Measurements from ENCODE around the gene GOT2. TPM values are rescaled to one million over a fixed set of nuclear protein-coding genes. Genes with fewer than 3 reads are reported as not detected.
"Not testable (repeated sequence)": the region's sequence is repeated elsewhere in the genome, so short reads cannot be mapped to it uniquely, and the experiment has no call there.

GOT2 gene
- total RNA-seq, 8 experiments from 2014 or later, result 63.0 to 116 (median 76.8) TPM

DNA sequence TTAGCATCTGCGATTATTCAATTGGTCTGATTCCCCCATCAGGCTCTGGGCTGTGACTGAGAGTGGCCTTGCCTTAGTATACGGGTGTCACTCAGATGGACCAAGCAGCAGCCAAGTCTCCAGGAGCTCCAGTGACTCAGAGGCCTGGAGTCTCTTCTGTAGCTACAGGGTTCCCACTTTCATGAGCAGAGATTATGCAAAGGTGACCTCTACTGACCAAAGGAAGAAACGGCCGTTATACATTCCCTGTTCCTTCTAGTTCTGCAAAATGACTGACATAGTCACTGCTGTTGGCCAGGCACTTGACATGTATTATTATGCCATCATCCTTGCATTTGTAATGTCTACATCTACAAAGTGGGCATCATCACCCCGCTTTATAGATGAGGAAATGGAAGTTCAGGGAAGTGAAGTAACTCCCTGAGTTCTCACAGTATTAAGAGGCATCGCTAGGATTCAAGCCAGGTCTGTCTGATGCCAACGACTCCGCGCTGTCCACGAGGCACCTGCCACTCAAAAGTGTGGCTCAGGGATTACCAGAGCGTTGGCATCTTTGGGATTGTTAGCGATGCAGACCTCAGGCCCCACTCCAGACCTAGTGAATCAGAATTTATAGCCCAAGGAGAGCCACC, 72.8 kb downstream of the GOT2 start:
- no peak overlapping the region for H3K27ac ChIP-seq
- ATAC-seq (replicated peaks in 6 of 8), result peak; percentile 94 to 100 (median 99)
- no peaks in the 10 kb centered on the region for H3K4me1 ChIP-seq (replicated peaks in 1 of 2)
- in situ Hi-C loops (cut with MboI; ENCODE audit: low pct_unique_long_range_greater_than_20kb in 2 of 9, low sequenced_read_pairs in 9 of 9, unreplicated experiment in 9 of 9), result loop anchor here in 4 of 9 experiments (25.0 kb wide), 2 partner anchors 324 to 349 kb away; no protein-coding TSS in a partner anchor
- 0 to 83% (median 44%) methylated on average over 1 to 8 of the region's 12 CpGs; no CpG with 5 or more reads in 1 of the 10 experiments for WGBS, 10 experiments
- no peak overlapping the region for H3K4me3 ChIP-seq

DNA sequence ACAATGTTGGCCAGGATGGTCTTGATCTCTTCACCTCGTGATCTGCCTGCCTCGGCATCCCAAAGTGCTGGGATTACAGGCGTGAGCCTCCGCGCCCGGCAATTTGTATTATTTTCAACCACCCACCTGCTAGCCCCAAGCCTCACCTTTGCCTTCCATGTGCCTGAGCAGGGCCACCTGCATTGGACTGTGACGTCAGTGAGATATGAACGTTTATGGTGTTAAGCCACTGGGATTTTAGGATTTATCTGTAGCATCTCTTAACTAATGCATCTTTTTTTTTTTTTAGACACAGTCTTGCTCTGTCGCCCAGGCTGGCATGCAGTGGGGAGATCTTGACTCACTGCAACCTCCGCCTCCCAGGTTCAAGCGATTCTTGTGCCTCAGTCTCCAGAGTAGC, 74.2 kb downstream of the GOT2 start:
- not testable (repeated sequence) for H3K4me3 ChIP-seq; H3K4me1 ChIP-seq (replicated peaks in 1 of 2); ATAC-seq (replicated peaks in 6 of 8); H3K27ac ChIP-seq
- in situ Hi-C loops (cut with MboI; ENCODE audit: low pct_unique_long_range_greater_than_20kb in 2 of 9, low sequenced_read_pairs in 9 of 9, unreplicated experiment in 9 of 9), result loop anchor here in 4 of 9 experiments (25.0 kb wide), 2 partner anchors 323 to 348 kb away; no protein-coding TSS in a partner anchor
- WGBS, 10 experiments, result 31 to 100% (median 88%) methylated on average over 2 to 11 of the region's 11 CpGs; no CpG with 5 or more reads in 3 of the 10 experiments

DNA sequence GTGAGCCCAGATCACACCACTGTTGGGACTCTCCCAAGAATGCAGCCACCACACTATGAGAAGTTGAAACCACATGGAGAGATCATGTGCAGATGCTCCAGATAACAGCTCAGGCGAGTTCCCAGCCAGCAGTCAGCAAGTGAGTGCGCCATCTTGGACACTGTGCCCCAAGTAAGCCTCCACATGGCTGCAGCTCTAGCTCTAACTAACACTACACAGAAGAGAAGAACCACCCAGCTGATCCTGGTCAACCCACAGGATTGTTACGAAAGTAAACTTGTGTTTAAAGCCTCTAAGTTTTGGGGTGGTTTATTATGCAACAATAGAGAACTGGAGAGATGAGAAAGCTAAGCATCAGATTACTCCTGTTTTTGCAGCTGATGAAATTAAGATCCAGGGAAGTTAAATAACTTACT, 75.3 kb downstream of the GOT2 start:
- WGBS, 10 experiments, result 41 to 100% (median 92%) methylated on average over 1 to 3 of the region's 3 CpGs; no CpG with 5 or more reads in 4 of the 10 experiments
- Histone ChIP-seq H3K4me1 (replicated peaks in 1 of 2) (peaks cover 10 to 15% of the 10 kb centered on the region in 2 donors), H3K4me3 (no peak overlapping the region), H3K27ac (no peak overlapping the region)
- no peak for ATAC-seq (replicated peaks in 6 of 8)
- in situ Hi-C loops (cut with MboI; ENCODE audit: low pct_unique_long_range_greater_than_20kb in 2 of 9, low sequenced_read_pairs in 9 of 9, unreplicated experiment in 9 of 9), result loop anchor here in 4 of 9 experiments (25.0 kb wide), 2 partner anchors 322 to 347 kb away; no protein-coding TSS in a partner anchor

Other genes starting within 250 kb of the GOT2 start
- gene NDRG4, start 234.2 kb downstream of the GOT2 start, total RNA-seq, result 100 to 1,000 TPM in 5 of 8 experiments, 10 to 100 TPM in 1, 1 to 10 TPM in 2; 8.4 to 258 (median 140) TPM
- 10 to 100 TPM in 7 of 8 experiments, 1 to 10 TPM in 1; 8.6 to 36.3 (median 16.4) TPM for gene SETD6, start 218.8 kb downstream of the GOT2 start, total RNA-seq
- gene CNOT1, start 104.5 kb downstream of the GOT2 start, total RNA-seq, result 100 to 1,000 TPM in 3 of 8 experiments, 10 to 100 TPM in 5; 57.7 to 187 (median 91.9) TPM
- 10 to 100 TPM in 5 of 8 experiments, 1 to 10 TPM in 3; 5.0 to 30.7 (median 16.9) TPM for gene SLC38A7, start 49.5 kb downstream of the GOT2 start, total RNA-seq

All from motor neuron (in vitro differentiated cells).